Astrocyte (in vitro differentiated cells and primary cell): ENCODE data around the gene CENPT.

Source experiments
- CTCF ChIP-seq: IDR thresholded peaks from 2 replicates; pipeline ENCODE4 v1.5.1; 2011; ENCODE audit warnings: low read depth, mild to moderate bottlenecking, inconsistent platforms, low read length, moderate library complexity; ENCODE audit not compliant: insufficient read depth
- EZH2 ChIP-seq: IDR thresholded peaks from 2 replicates; pipeline ENCODE4 v1.6.1; 2012; ENCODE audit warnings: mild to moderate bottlenecking, low read length, inconsistent platforms; ENCODE audit not compliant: insufficient read depth

GRCh38 chr16:67864594-67864993 is 17.1 kb upstream of the CENPT start:
- TF ChIP-seq CTCF (no peak), EZH2 (no peak)
